ENCODE data around the gene FYB1.

- TF ChIP-seq POLR2AphosphoS5 (IDR thresholded peaks at IDR 0.05; ENCODE audit: borderline replicate concordance, low read depth, low read length) (no peak), EZH2 (IDR thresholded peaks at IDR 0.05) (no peak)
Observed at GRCh38 chr5:39223565-39224156, 4.3 kb upstream of the FYB1 start.
